Measurements from ENCODE around the gene LCN9.

The LCN9 gene

DNA sequence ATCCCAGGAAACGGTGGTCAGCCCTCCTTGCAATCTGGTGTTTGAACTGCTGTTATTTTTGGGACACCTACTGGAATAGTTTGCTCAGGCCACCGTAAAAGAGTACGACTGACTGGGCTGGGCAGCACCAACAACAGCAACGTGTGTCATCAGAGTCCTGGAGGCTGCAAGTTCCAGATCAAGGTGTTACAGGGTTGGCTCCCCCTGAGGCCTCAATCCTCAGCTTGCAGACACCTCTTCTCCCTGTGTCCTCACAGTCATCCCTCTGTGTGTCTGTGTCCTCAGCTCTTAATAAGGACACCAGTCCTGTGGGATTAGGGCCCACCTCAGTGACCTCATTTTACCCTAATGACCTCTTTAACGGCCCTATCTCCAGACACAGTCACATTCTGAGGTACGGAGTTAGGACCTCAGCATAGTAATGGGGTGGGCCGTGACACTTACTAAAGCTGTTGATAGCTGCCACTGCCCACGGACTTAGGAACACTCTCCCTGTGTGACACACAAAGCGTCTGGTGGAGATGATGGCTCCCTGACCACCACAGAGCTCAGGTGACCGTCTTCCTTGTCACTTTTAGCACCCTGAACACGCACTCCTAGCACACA is 40.6 kb upstream of the LCN9 start:
- no peak for TF ChIP-seq FOXP2 (optimal IDR thresholded peaks at IDR 0.05; ENCODE audit: borderline replicate concordance, extremely low read depth, extremely low read length, insufficient read depth)
- no peak for TF ChIP-seq TAF1 (IDR thresholded peaks at IDR 0.05; ENCODE audit: borderline replicate concordance, insufficient read depth, low read length)
- TF ChIP-seq POLR2AphosphoS5 (IDR thresholded peaks at IDR 0.05; ENCODE audit: low read depth, low read length) = no peak
- TF ChIP-seq SIN3A (IDR thresholded peaks at IDR 0.05; ENCODE audit: borderline replicate concordance, insufficient read depth, low read length) = no peak
- TF ChIP-seq, protein P1, sequence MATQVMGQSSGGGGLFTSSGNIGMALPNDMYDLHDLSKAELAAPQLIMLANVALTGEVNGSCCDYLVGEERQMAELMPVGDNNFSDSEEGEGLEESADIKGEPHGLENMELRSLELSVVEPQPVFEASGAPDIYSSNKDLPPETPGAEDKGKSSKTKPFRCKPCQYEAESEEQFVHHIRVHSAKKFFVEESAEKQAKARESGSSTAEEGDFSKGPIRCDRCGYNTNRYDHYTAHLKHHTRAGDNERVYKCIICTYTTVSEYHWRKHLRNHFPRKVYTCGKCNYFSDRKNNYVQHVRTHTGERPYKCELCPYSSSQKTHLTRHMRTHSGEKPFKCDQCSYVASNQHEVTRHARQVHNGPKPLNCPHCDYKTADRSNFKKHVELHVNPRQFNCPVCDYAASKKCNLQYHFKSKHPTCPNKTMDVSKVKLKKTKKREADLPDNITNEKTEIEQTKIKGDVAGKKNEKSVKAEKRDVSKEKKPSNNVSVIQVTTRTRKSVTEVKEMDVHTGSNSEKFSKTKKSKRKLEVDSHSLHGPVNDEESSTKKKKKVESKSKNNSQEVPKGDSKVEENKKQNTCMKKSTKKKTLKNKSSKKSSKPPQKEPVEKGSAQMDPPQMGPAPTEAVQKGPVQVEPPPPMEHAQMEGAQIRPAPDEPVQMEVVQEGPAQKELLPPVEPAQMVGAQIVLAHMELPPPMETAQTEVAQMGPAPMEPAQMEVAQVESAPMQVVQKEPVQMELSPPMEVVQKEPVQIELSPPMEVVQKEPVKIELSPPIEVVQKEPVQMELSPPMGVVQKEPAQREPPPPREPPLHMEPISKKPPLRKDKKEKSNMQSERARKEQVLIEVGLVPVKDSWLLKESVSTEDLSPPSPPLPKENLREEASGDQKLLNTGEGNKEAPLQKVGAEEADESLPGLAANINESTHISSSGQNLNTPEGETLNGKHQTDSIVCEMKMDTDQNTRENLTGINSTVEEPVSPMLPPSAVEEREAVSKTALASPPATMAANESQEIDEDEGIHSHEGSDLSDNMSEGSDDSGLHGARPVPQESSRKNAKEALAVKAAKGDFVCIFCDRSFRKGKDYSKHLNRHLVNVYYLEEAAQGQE (IDR thresholded peaks at IDR 0.05; ENCODE audit: insufficient read depth in 1 of 2, low read depth in 2 of 2, low read length in 2 of 2) = no peak

DNA sequence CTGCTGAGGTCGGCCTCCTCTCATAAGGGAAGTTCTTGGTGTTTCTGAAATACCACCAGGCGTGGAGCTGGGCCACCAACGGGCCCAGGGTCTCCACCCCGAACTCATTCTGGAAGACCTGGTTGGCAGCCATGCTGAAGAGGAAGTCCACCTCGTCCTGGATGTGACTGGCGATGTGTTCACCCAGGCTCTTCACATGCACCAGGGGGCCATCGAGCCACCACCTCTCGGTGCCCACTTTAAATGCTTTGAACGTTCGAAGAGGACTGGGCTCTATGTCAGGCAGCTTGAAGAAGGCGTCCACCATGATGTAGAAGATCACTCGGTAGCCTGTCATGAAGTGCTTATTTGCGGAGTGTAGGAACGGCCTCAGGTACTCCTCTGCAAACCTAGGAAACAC is 38.8 kb upstream of the LCN9 start:
- no peak for TF ChIP-seq POLR2AphosphoS5 (IDR thresholded peaks at IDR 0.05; ENCODE audit: low read depth, low read length)
- TF ChIP-seq, protein P1 (IDR thresholded peaks at IDR 0.05; ENCODE audit: insufficient read depth in 1 of 2, low read depth in 2 of 2, low read length in 2 of 2) = no peak
- no peak for TF ChIP-seq TAF1 (IDR thresholded peaks at IDR 0.05; ENCODE audit: borderline replicate concordance, insufficient read depth, low read length)
- no peak for TF ChIP-seq FOXP2 (optimal IDR thresholded peaks at IDR 0.05; ENCODE audit: borderline replicate concordance, extremely low read depth, extremely low read length, insufficient read depth)
- TF ChIP-seq SIN3A (IDR thresholded peaks at IDR 0.05; ENCODE audit: borderline replicate concordance, insufficient read depth, low read length) = no peak

DNA sequence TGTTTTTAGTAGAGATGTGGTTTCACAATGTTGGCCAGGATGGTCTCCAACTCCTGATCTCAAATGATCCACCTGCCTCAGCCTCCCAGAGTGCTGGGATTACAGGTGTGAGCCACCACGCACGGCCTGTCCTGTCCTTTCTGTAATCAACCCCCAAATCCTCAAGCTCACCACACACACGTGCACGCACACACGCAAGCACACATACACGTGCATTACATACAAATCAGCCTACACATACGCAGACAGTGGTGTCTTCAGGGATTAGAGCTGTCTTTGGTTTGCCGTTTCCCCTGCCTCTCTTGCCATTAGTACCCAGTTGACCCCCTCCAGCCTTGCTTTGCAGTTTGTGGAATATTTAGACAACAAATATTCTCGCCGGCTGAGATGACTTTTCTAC is 30.3 kb upstream of the LCN9 start:
- no peak for TF ChIP-seq TAF1 (IDR thresholded peaks at IDR 0.05; ENCODE audit: borderline replicate concordance, insufficient read depth, low read length)
- TF ChIP-seq POLR2AphosphoS5 (IDR thresholded peaks at IDR 0.05; ENCODE audit: low read depth, low read length) = no peak
- no peak for TF ChIP-seq SIN3A (IDR thresholded peaks at IDR 0.05; ENCODE audit: borderline replicate concordance, insufficient read depth, low read length)
- TF ChIP-seq FOXP2 (optimal IDR thresholded peaks at IDR 0.05; ENCODE audit: borderline replicate concordance, extremely low read depth, extremely low read length, insufficient read depth) = no peak
- TF ChIP-seq, protein P1 (IDR thresholded peaks at IDR 0.05; ENCODE audit: insufficient read depth in 1 of 2, low read depth in 2 of 2, low read length in 2 of 2) = no peak

DNA sequence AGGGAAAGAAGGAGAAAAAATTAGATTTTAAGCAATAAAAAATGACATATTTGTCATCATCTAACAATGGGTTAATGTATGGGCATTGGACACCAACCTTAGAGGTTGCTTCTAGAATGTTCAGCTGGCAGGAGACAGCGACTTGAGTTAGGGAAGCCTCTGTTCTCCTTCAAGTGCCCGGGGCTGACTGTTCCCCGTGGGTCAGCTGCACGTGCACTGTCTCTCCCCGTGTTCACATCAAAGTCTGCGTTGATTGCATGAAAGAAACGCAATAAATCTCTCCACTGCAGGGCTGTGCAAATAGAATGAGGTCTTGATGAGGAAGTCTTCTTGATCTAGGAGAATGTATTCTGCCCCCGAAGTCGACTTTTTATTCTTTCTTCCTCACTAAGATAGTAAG is 23.9 kb upstream of the LCN9 start, which contains the start of gene GLT6D1:
Gene GLT6D1, minus strand, starts transcription at position 345 of the 400 bp plus-strand sequence. CDS start 353 bp downstream, outside the sequence.
- TF ChIP-seq POLR2AphosphoS5 (IDR thresholded peaks at IDR 0.05; ENCODE audit: low read depth, low read length) = no peak
- no peak for TF ChIP-seq SIN3A (IDR thresholded peaks at IDR 0.05; ENCODE audit: borderline replicate concordance, insufficient read depth, low read length)
- no peak for TF ChIP-seq TAF1 (IDR thresholded peaks at IDR 0.05; ENCODE audit: borderline replicate concordance, insufficient read depth, low read length)
- TF ChIP-seq, protein P1 (IDR thresholded peaks at IDR 0.05; ENCODE audit: insufficient read depth in 1 of 2, low read depth in 2 of 2, low read length in 2 of 2) = no peak
- no peak for TF ChIP-seq FOXP2 (optimal IDR thresholded peaks at IDR 0.05; ENCODE audit: borderline replicate concordance, extremely low read depth, extremely low read length, insufficient read depth)
